Omental fat pad (tissue), 4 donors: ENCODE measurements around the gene INPP5A. TPM values are rescaled to one million over a fixed set of nuclear protein-coding genes. Genes with fewer than 3 reads are reported as not detected.
"Not testable (repeated sequence)": the region's sequence is repeated elsewhere in the genome, so short reads cannot be mapped to it uniquely, and the experiment has no call there.

Source experiments
- ATAC-seq: fragments of 150-250 bp; one replicate; pipeline ENCODE4 v1.9.1; 2016; ENCODE audit warnings: mild to moderate bottlenecking, moderate library complexity; ENCODE audit not compliant: low FRiP score
- DNase-seq: peaks from one replicate; pipeline ENCODE4 v3.0.0-alpha.2; 2019; ENCODE audit warnings: low spot score
- total RNA-seq, 4 donors: library from RNA; depleted of rRNA; stranded (reverse); fragments of >200 nt; gene quantifications; one replicate each; pipeline ENCODE4 v1.1.0, GENCODE V29; 2016
- TF ChIP-seq, protein P1 (sequence below), 3 donors: fragments of 450-650 bp; IDR thresholded peaks; one replicate each; pipeline ENCODE4 v1.5.1; 2016 to 2017; ENCODE audit warnings: antibody characterized with exemption in 3 of 3, mild to moderate bottlenecking in 3 of 3, moderate library complexity in 2 of 3

The INPP5A gene
- total RNA-seq, 4 donors from 2014 or later: 34.1 to 49.3 (median 43.3) TPM

DNA sequence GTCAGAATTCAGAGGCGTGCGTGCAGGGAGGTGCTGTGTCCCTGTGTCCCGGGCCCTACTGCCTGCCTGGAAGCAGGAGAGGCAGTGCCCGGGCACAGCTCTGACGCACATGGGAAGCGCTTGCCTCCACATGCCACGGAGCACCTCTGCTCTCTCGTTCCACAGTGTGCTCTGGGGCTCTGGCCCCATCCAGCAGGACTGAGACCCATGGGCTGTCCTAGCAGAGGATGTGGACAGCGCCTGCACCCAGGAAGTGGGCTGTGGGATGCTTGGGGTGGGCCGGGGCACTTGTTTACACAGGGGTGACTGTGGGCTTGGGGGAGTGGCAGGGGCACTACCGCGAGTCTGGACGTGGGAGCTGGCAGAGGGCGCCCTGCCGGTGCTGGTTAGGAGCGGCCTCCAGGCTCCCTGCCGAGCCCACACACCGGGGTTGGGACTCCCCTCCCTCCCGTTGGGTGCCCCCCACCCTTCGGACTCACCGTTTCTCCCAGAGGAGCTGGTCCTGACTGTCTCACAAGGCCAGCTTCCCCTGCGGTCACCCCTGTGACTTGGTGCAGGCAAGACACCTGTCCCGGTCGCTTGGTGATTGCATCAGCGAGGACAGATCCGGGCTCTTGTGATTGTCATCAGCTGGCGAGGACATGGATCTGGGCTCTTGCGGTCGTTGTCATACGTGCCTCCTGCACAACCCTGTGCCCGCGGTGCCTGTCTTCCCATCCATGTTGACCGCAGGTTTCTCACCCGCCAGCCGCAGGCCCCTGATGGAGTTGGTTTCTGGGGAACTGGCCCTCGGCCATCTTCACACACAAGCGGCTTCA lies 165.2 kb downstream of the INPP5A start:
- ATAC-seq (no peak), DNase-seq (no peak)
- TF ChIP-seq, protein P1, sequence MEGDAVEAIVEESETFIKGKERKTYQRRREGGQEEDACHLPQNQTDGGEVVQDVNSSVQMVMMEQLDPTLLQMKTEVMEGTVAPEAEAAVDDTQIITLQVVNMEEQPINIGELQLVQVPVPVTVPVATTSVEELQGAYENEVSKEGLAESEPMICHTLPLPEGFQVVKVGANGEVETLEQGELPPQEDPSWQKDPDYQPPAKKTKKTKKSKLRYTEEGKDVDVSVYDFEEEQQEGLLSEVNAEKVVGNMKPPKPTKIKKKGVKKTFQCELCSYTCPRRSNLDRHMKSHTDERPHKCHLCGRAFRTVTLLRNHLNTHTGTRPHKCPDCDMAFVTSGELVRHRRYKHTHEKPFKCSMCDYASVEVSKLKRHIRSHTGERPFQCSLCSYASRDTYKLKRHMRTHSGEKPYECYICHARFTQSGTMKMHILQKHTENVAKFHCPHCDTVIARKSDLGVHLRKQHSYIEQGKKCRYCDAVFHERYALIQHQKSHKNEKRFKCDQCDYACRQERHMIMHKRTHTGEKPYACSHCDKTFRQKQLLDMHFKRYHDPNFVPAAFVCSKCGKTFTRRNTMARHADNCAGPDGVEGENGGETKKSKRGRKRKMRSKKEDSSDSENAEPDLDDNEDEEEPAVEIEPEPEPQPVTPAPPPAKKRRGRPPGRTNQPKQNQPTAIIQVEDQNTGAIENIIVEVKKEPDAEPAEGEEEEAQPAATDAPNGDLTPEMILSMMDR (IDR thresholded peaks at IDR 0.05): no peak

DNA sequence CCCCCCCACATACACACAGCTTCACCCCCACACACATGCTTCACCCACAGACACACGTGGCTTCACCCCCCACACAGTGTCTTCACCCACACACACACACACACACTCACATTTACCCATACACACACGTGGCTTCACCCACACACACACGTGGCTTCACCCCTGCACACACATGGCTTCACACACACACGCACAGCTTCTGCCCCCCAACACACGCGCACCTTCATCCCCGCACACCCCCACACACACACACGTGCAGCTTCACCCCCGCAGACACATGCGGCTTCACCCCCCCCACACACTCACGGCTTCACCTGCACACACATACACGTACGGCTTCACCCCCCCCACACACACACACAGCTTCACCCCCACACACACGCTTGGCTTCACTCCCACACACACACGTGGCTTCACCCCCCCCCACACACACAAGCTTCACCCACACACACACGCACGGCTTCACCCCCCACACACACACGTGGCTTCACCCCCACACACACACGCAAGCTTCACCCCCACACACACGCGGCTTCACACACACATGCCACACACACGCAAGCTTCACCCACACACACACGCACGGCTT lies 165.9 kb downstream of the INPP5A start:
- ATAC-seq: no peak
- TF ChIP-seq, protein P1 (IDR thresholded peaks at IDR 0.05): no peak
- no peak for DNase-seq

DNA sequence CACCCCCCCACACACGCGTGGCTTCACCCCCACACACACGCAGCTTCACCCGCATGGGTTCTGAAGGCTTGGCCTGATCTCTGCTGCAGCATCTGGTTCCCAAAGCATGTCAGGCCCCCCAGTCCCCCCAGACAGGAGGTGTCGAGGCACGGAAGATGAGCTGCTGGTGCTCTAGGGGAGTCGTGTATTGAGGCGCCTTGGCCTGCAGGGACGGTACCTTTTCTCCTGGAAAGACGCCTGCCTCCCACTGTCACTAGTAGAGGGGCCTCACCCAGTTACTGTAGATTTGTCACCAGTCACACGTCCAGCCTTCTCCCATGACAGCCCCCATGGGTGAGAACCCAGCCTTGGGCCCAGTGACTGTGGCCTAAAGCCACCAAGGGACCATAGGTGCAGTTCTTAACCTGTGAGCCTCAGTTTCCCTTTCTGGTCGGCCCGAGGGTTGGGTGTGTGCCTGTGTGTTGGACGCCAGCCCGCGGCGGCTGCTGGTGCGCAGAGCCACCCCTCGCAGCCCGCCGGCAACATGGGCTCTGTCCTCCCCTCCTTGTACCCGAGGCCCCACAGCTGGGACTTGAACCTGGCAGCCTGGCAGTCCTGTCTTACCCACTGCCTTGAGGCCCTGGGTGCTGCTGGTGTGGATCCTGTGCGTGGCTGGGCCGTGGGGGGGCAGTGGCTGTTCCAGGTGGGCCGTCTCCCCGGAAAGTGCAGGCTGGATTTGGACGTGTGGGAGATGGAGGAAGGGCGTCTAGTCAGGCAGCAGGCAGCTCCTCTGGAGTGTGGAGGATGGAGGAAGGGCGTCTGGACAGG lies 166.6 kb downstream of the INPP5A start:
- DNase-seq (no peak), ATAC-seq (no peak)
- TF ChIP-seq, protein P1 (IDR thresholded peaks at IDR 0.05): no peak

DNA sequence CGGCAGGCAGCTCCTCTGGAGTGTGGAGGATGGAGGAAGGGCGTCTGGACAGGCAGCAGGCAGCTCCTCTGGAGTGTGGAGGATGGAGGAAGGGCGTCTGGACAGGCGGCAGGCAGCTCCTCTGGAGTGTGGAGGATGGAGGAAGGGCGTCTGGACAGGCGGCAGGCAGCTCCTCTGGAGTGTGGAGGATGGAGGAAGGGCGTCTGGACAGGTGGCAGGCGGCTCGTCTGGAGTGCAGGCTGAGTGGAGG lies 167.2 kb downstream of the INPP5A start:
- ATAC-seq, DNase-seq: not testable (repeated sequence)

DNA sequence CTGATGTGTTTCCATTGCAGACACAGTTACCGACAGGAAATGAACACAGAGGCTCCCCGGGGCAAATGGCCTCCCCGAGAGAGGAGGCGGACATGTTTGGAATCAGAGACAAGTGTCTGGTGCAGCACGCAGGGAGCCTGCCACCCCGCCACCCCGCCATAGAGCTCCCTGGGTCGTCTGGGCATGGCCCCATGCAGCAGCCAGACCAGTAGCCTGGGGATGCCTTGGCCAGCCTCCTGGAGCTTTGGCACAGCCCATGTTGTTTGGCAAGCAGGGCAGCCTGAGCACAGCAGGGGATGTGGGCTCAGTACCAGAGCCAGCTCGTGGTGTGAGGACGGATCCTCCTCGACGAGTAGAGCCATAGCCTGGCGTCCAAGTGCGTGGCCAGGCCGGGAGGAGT lies 167.6 kb downstream of the INPP5A start:
- ATAC-seq: no peak
- TF ChIP-seq, protein P1 (IDR thresholded peaks at IDR 0.05): no peak
- no peak for DNase-seq

DNA sequence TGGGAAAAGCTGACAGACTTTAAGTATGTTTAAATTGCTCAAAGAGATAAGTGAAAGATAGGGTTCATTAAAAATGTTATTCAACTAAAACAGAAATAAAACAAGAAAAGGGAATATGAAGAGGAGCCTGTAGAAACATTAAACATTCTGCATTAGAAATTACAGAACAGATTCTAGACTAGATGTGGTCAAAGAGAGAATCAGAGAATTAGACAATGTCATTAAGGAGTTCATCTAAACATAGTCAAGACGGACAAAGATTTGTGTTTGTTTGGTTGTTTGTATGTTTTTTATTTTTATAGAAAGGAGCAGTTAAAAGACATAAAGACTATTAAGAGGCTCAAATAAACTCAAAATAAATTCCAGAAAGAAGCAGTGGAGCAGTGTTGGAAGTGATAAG lies 168.4 kb downstream of the INPP5A start:
- DNase-seq (no peak), ATAC-seq (no peak)
- TF ChIP-seq, protein P1 (IDR thresholded peaks at IDR 0.05): no peak

DNA sequence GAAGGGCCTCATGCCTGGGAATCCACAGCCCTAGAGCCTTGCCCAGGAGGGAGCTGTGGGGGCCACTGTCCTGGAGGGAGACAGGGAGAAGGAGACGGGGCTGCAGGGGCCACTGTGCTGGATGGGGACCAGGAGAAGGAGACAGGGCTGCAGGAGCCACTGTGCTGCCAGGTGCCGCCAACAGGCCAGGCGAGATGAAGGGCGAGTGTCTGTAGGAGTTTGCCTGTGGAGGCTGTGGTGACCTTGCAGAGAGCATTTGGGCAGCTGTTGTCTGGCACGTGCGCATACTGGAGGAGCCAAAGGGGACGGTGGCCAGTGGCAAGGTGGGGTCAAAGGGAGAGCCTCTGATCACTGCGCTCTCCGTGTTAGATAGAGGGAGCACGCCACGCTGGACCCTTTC lies 169.1 kb downstream of the INPP5A start:
- DNase-seq (no peak), ATAC-seq (no peak)

More for the DNA sequence above, 169.1 kb downstream of the INPP5A start:
- TF ChIP-seq, protein P1 (IDR thresholded peaks at IDR 0.05): no peak
